Measurements from ENCODE around the gene PLEKHA6.

Gene PLEKHA6

DNA sequence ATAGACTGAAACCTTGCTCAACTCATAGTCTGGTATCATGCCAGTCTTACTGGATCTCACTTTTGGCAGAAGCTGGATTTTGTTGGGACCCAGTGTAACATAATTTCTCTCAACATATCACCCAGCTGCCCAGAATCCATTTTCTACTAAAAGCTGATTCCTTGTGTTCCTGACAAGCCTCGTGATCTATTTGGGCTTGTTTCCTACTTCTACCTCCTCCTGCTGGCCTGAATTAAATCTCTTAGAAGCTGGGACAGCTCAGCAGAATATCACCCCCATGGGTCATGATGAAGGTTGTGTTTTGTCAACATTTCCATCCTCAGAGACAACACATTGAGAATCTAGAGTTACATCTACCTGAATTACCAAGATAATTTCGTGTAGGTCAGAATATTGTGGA, 153.6 kb downstream of the PLEKHA6 start:
- Histone ChIP-seq H3K9ac (ENCODE audit: low read depth, low read length) (no peak overlapping the region), H3K36me3 (ENCODE audit: insufficient read depth, low read length) (no peaks in the 10 kb centered on the region), H3K4me1 (ENCODE audit: insufficient read depth, low read length) (peaks cover 6% of the 10 kb centered on the region; the same call in 1 of the 2 replicates), H3K9me3 (ENCODE audit: control insufficient read depth, insufficient read depth, low read length) (no peaks in the 10 kb centered on the region)

GRCh38 chr1:204205486-204205885, 154.2 kb downstream of the PLEKHA6 start:
- no peak overlapping the region for H3K9ac ChIP-seq (ENCODE audit: low read depth, low read length)
- H3K36me3 ChIP-seq (ENCODE audit: insufficient read depth, low read length) = no peaks in the 10 kb centered on the region
- peaks cover 6% of the 10 kb centered on the region; the same call in 1 of the 2 replicates for H3K4me1 ChIP-seq (ENCODE audit: insufficient read depth, low read length)
- no peaks in the 10 kb centered on the region for H3K9me3 ChIP-seq (ENCODE audit: control insufficient read depth, insufficient read depth, low read length)

- Histone ChIP-seq H3K4me1 (ENCODE audit: insufficient read depth, low read length) (peaks cover 6% of the 10 kb centered on the region; the same call in 1 of the 2 replicates), H3K36me3 (ENCODE audit: insufficient read depth, low read length) (no peaks in the 10 kb centered on the region), H3K9ac (ENCODE audit: low read depth, low read length) (no peak overlapping the region), H3K9me3 (ENCODE audit: control insufficient read depth, insufficient read depth, low read length) (no peaks in the 10 kb centered on the region)
These were observed 154.8 kb downstream of the PLEKHA6 start for GRCh38 chr1:204204944-204205343.

DNA sequence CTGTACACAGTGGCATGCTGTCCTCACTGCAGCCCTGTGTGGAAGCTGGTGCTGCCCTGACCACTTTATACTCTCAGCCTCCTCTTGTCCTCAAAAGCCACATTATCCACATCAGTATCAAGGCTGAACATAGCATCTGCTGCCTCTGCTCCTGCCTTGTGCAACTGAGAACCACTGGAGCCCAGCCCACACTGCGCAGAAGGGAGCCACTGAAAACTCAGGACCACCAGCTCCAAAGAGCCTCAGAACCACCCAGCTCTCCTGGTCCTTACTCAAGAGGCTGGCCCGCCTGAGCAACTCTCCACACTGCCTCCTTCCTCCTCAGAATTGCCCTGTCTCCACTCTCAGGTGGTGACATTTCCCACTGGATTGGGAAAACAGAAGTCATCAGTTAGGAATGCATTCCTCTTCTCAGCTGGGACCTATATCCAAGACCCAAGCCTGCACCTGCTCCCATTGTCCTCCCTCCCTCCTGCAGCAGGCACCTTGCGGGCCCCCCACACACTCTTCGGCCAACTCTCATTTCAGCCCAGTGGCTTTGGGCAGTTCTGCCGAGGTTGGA, 156.4 kb downstream of the PLEKHA6 start:
- H3K9ac ChIP-seq (ENCODE audit: low read depth, low read length) = no peak overlapping the region
- peaks cover 20% of the 10 kb centered on the region for H3K4me1 ChIP-seq (ENCODE audit: insufficient read depth, low read length)
- no peaks in the 10 kb centered on the region for H3K36me3 ChIP-seq (ENCODE audit: insufficient read depth, low read length)
- no peaks in the 10 kb centered on the region for H3K9me3 ChIP-seq (ENCODE audit: control insufficient read depth, insufficient read depth, low read length)

- H3K36me3 ChIP-seq (ENCODE audit: insufficient read depth, low read length) = no peaks in the 10 kb centered on the region
- no peak overlapping the region for H3K9ac ChIP-seq (ENCODE audit: low read depth, low read length)
- peaks cover 24% of the 10 kb centered on the region for H3K4me1 ChIP-seq (ENCODE audit: insufficient read depth, low read length)
- no peaks in the 10 kb centered on the region for H3K9me3 ChIP-seq (ENCODE audit: control insufficient read depth, insufficient read depth, low read length)
These were observed 157.2 kb downstream of the PLEKHA6 start for GRCh38 chr1:204202481-204202880.

GRCh38 chr1:204201348-204202040, 158.2 kb downstream of the PLEKHA6 start:
- Histone ChIP-seq H3K36me3 (ENCODE audit: insufficient read depth, low read length) (no peaks in the 10 kb centered on the region), H3K9ac (ENCODE audit: low read depth, low read length) (no peak overlapping the region), H3K4me1 (ENCODE audit: insufficient read depth, low read length) (peaks cover 29% of the 10 kb centered on the region), H3K9me3 (ENCODE audit: control insufficient read depth, insufficient read depth, low read length) (no peaks in the 10 kb centered on the region)

DNA sequence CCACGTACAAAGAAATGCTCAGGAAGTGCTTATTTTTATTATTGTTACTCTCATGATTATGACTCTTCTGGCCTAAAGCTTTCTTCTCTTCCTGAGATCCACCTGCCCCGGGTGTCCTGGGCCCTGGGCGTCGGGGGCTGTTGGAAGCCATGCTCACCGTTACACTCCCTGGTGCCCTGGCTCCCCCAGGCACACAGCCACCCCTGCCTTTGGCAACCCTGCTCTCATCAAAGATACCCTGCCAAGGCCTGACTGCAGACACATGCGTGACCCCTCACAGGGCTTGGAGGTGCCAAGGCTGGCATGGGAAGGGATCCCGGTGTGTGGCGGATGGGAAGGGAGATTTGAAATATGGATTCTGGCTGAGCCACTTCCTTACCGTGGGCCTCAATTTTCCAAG, 160.2 kb downstream of the PLEKHA6 start:
- peaks cover 37% of the 10 kb centered on the region for H3K4me1 ChIP-seq (ENCODE audit: insufficient read depth, low read length)
- no peaks in the 10 kb centered on the region for H3K36me3 ChIP-seq (ENCODE audit: insufficient read depth, low read length)
- no peak overlapping the region for H3K9ac ChIP-seq (ENCODE audit: low read depth, low read length)
- H3K9me3 ChIP-seq (ENCODE audit: control insufficient read depth, insufficient read depth, low read length) = no peaks in the 10 kb centered on the region

DNA sequence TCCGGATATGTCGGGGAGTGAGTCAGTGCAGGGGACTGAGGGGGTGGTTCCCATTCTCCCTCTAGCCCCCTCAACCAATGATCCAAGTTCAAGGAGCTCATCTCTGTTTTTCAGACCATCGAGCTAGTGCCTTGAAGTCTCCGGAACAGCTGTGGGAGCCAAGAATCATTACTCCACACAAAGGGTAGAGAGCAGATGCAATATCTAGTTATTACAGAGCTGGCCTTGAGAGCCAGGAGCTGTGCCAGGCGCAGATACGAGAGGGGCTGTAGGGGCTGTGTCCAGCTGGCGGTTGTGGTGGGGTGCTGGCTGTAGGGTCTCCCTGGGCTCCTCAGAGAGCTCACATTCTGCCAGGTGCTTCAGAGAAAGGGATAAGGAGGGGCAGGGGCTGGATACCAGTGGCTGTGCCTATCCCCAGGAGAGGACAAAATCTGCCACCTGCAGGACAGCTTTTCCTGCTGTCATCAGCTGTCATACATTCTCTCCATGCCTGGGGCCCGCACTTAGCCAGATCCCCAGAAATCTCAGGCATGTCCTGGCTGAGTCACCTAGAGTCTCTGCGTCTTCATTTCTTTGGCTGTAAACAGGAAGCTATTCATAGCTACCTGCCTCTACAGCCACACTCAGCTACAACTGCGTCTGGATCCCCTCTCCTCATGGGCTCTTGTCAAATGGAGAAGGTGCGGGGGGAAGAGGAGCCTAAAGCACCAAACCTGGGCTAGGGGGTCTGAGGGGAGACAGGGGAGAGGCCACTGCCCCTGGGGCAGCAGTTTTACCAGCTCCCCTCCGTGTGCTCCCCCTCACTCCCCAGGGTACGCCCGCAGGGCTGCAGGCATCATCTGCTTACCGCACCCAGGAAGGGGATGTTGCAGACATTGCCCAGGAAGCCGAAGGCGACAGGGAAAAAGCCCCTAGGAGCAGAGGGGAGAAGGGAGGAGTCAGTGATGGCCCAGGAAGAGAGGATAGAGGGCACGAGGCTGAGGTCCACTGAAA, 161.1 kb downstream of the PLEKHA6 start:
- no peaks in the 10 kb centered on the region for H3K36me3 ChIP-seq (ENCODE audit: insufficient read depth, low read length)
- no peaks in the 10 kb centered on the region for H3K9me3 ChIP-seq (ENCODE audit: control insufficient read depth, insufficient read depth, low read length)
- peaks cover 37% of the 10 kb centered on the region for H3K4me1 ChIP-seq (ENCODE audit: insufficient read depth, low read length)
- no peak overlapping the region for H3K9ac ChIP-seq (ENCODE audit: low read depth, low read length)

- Histone ChIP-seq H3K9me3 (ENCODE audit: control insufficient read depth, insufficient read depth, low read length) (no peaks in the 10 kb centered on the region), H3K36me3 (ENCODE audit: insufficient read depth, low read length) (no peaks in the 10 kb centered on the region), H3K9ac (ENCODE audit: low read depth, low read length) (no peak overlapping the region), H3K4me1 (ENCODE audit: insufficient read depth, low read length) (peaks cover 32% of the 10 kb centered on the region)
These were observed 162.7 kb downstream of the PLEKHA6 start for GRCh38 chr1:204197068-204197467.

GRCh38 chr1:204196068-204196795, 163.5 kb downstream of the PLEKHA6 start, which contains the start of gene KISS1:
Gene KISS1, minus strand, starts transcription at chr1:204196491. Its CDS starts 3,615 bp downstream, at chr1:204192876.
- no peaks in the 10 kb centered on the region for H3K9me3 ChIP-seq (ENCODE audit: control insufficient read depth, insufficient read depth, low read length)
- peaks cover 31% of the 10 kb centered on the region for H3K4me1 ChIP-seq (ENCODE audit: insufficient read depth, low read length)
- H3K36me3 ChIP-seq (ENCODE audit: insufficient read depth, low read length) = no peaks in the 10 kb centered on the region
- no peak within 1 kb of the TSS; the same call in 1 of the 2 replicates for H3K9ac ChIP-seq (ENCODE audit: low read depth, low read length)

DNA sequence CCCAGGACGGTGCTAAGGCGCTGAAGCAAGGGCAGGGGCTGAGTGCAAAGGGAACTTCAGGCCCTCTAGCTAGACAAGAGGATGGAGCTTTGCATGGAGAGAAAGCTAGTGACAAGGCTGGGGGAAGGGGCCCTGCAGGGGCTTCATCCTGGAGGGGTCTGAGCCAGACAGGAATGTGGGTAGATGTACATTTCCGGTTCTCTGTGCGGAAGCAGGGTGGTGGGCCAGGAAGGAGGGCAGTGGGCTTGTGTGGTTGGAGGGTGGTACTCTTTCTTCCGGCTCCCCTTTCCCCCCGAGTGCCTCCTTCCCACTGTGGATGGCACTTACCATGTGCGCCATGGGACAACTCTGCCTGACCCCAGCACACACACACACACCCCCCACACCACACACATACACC, 165.0 kb downstream of the PLEKHA6 start:
- Histone ChIP-seq H3K4me1 (ENCODE audit: insufficient read depth, low read length) (peaks cover 34% of the 10 kb centered on the region), H3K9ac (ENCODE audit: low read depth, low read length) (no peak overlapping the region), H3K9me3 (ENCODE audit: control insufficient read depth, insufficient read depth, low read length) (no peaks in the 10 kb centered on the region), H3K36me3 (ENCODE audit: insufficient read depth, low read length) (no peaks in the 10 kb centered on the region)

DNA sequence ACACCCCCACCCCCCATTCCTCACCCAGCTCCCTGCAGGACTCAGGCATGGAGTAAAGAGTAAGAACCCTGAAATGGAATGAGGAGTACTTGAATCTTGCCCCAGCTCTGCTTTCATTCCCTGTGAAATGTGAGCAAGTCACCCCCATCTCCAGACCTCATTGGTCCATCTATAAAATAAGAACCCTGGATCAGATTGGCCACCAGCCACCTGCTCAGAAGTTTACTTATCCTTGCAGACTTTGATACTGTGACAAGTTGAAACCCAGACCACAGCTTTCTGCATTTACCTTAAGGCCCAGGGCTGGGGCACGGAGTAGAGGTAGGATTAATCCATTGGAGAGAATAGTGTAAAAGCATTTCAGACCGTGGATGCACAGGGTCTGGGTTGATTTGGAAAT, 165.6 kb downstream of the PLEKHA6 start:
- Histone ChIP-seq H3K36me3 (ENCODE audit: insufficient read depth, low read length) (no peaks in the 10 kb centered on the region), H3K9me3 (ENCODE audit: control insufficient read depth, insufficient read depth, low read length) (no peaks in the 10 kb centered on the region), H3K4me1 (ENCODE audit: insufficient read depth, low read length) (peaks cover 29% of the 10 kb centered on the region), H3K9ac (ENCODE audit: low read depth, low read length) (no peak overlapping the region)

GRCh38 chr1:204192589-204193352, 167.0 kb downstream of the PLEKHA6 start:
- H3K36me3 ChIP-seq (ENCODE audit: insufficient read depth, low read length) = no peaks in the 10 kb centered on the region
- H3K9me3 ChIP-seq (ENCODE audit: control insufficient read depth, insufficient read depth, low read length) = no peaks in the 10 kb centered on the region
- peaks cover 20% of the 10 kb centered on the region; the same call in 1 of the 2 replicates for H3K4me1 ChIP-seq (ENCODE audit: insufficient read depth, low read length)
- H3K9ac ChIP-seq (ENCODE audit: low read depth, low read length) = no peak overlapping the region

All from ES-I3 (cell line).